ENCODE results near the gene RING1. TPM values are rescaled to one million over a fixed set of nuclear protein-coding genes. Genes with fewer than 3 reads are reported as not detected.

The RING1 gene
- total RNA-seq, 2 donors from 2014 or later, result 31.0 to 31.8 TPM

DNA sequence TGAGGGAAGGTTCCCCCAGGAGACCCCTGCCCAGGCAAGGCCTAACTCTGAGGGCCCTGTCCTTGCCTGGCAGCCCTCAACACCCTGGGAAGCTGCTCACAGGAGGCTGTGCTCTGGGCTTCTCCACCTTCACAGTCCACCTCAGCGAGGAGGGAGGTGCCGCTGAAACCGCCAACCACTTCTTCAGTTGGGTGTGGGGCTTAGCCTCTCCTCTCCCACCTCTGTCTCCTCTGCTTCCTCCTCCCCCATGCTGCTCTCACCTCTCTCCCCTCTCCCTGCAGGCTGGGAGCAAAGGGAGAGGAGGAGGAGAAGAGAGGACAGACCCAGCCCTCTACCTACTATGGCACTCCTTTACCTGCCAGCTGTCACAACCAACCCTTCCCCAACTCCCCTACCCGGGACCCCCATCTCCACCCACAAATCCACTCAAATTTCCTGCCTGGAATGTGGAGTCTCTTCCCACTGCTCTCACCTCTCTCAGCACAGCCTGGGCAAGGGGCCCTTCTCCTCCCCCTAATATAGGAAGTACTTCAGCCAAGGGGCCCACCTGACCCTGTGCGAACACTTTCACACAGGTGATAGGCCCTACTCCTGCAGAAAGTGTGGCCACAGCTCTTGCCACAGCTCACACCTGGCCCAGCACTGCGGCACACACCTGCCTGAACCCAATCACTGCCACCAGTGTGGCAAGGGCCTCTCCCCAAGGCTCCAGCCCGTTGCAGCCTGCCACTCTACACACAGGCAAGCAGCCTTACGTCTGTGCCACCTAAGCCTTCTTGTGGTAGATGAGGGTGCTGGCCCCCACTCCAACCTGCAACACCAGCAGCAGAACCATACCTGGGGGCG lies 7.2 kb downstream of the RING1 start:
- peaks cover 83% of the 10 kb centered on the region for H3K27me3 Mint-ChIP-seq (ENCODE audit: insufficient read depth)

GRCh38 chr6:33216117-33216649 lies 7.9 kb downstream of the RING1 start:
- no peak overlapping the region for H3K4me3 Mint-ChIP-seq
- Histone ChIP-seq H3K36me3 (ENCODE audit: control insufficient read depth, insufficient read depth, low read length) (no peaks in the 10 kb centered on the region), H3K4me1 (ENCODE audit: control insufficient read depth, insufficient read depth, low read length) (no peaks in the 10 kb centered on the region), H3K4me3 (ENCODE audit: low read length) (no peak overlapping the region), H3K27me3 (ENCODE audit: control insufficient read depth, insufficient read depth, low read length, poor library complexity, severe bottlenecking) (peaks cover 34% of the 10 kb centered on the region), H3K9me3 (ENCODE audit: control insufficient read depth, low read length) (no peaks in the 10 kb centered on the region), H3K27ac (ENCODE audit: low read depth, low read length) (no peak overlapping the region), H3K9ac (ENCODE audit: extremely low read depth, low read length, poor library complexity, severe bottlenecking) (no peak overlapping the region)
- WGBS, 2 experiments (ENCODE audit: insufficient coverage in 1 of 2, insufficient read length in 1 of 2), result 88 to 90% methylated on average over 2 to 4 of the region's 4 CpGs
- peaks cover 2% of the 10 kb centered on the region for H3K36me3 Mint-ChIP-seq (ENCODE audit: low read depth)
- peaks cover 2% of the 10 kb centered on the region for H3K9me3 Mint-ChIP-seq
- DNase-seq, result no peak
- no peak overlapping the region for H3K27ac Mint-ChIP-seq
- TF ChIP-seq CTCF (conservative IDR thresholded peaks at IDR 0.05), result no peak
- peaks cover 88% of the 10 kb centered on the region for H3K27me3 Mint-ChIP-seq (ENCODE audit: insufficient read depth)
- H3K4me1 Mint-ChIP-seq, result peaks cover 12% of the 10 kb centered on the region

More for the DNA sequence above, 7.2 kb downstream of the RING1 start:
- Histone ChIP-seq H3K4me3 (ENCODE audit: low read length) (no peak overlapping the region), H3K36me3 (ENCODE audit: control insufficient read depth, insufficient read depth, low read length) (peaks cover 5% of the 10 kb centered on the region), H3K9me3 (ENCODE audit: control insufficient read depth, low read length) (no peaks in the 10 kb centered on the region), H3K9ac (ENCODE audit: extremely low read depth, low read length, poor library complexity, severe bottlenecking) (no peak overlapping the region), H3K4me1 (ENCODE audit: control insufficient read depth, insufficient read depth, low read length) (no peaks in the 10 kb centered on the region), H3K27ac (ENCODE audit: low read depth, low read length) (no peak overlapping the region), H3K27me3 (ENCODE audit: control insufficient read depth, insufficient read depth, low read length, poor library complexity, severe bottlenecking) (peaks cover 34% of the 10 kb centered on the region)
- Mint-ChIP-seq H3K36me3 (ENCODE audit: low read depth) (peaks cover 5% of the 10 kb centered on the region), H3K4me3 (no peak overlapping the region), H3K4me1 (peaks cover 12% of the 10 kb centered on the region), H3K9me3 (peaks cover 2% of the 10 kb centered on the region), H3K27ac (no peak overlapping the region)
- WGBS, 2 experiments (ENCODE audit: insufficient coverage in 1 of 2, insufficient read length in 1 of 2), result 83 to 89% methylated on average over 5 to 9 of the region's 9 CpGs
- no peak for TF ChIP-seq CTCF (conservative IDR thresholded peaks at IDR 0.05)
- peak; percentile 58 for DNase-seq

DNA sequence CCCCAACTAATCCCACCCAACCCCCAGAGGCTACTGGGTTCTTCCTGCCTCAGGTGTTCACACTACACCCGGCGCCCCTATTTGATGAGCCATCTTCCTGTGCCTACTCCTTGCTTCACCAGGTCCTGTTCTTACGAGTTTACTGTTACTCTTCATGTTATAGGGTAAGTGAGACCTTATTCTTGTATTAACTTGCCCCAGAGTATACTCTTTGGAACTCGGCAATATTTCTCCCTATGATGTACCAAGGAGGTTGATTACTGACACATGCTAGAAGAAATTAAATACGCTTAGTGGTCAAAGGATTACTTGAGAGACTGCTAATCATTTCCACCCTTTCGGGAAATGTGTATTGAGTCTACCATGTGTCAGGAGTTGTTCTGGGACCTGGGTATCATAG lies 8.9 kb downstream of the RING1 start:
- Mint-ChIP-seq H3K36me3 (ENCODE audit: low read depth) (no peaks in the 10 kb centered on the region), H3K9me3 (peaks cover 2% of the 10 kb centered on the region), H3K27ac (no peak overlapping the region), H3K4me3 (no peak overlapping the region), H3K27me3 (ENCODE audit: insufficient read depth) (peaks cover 89% of the 10 kb centered on the region), H3K4me1 (peaks cover 12% of the 10 kb centered on the region)
- Histone ChIP-seq H3K9ac (ENCODE audit: extremely low read depth, low read length, poor library complexity, severe bottlenecking) (no peak overlapping the region), H3K4me3 (ENCODE audit: low read length) (no peak overlapping the region), H3K27me3 (ENCODE audit: control insufficient read depth, insufficient read depth, low read length, poor library complexity, severe bottlenecking) (peaks cover 32% of the 10 kb centered on the region), H3K36me3 (ENCODE audit: control insufficient read depth, insufficient read depth, low read length) (no peaks in the 10 kb centered on the region), H3K4me1 (ENCODE audit: control insufficient read depth, insufficient read depth, low read length) (no peaks in the 10 kb centered on the region), H3K9me3 (ENCODE audit: control insufficient read depth, low read length) (no peaks in the 10 kb centered on the region), H3K27ac (ENCODE audit: low read depth, low read length) (no peak overlapping the region)
- TF ChIP-seq CTCF (conservative IDR thresholded peaks at IDR 0.05), result no peak
- WGBS, 2 experiments (ENCODE audit: insufficient coverage in 1 of 2, insufficient read length in 1 of 2), result 89 to 90% methylated on average over 3 to 6 of the region's 6 CpGs
- no peak for DNase-seq
